ENCODE results near the gene FSIP1.

FSIP1 gene

DNA sequence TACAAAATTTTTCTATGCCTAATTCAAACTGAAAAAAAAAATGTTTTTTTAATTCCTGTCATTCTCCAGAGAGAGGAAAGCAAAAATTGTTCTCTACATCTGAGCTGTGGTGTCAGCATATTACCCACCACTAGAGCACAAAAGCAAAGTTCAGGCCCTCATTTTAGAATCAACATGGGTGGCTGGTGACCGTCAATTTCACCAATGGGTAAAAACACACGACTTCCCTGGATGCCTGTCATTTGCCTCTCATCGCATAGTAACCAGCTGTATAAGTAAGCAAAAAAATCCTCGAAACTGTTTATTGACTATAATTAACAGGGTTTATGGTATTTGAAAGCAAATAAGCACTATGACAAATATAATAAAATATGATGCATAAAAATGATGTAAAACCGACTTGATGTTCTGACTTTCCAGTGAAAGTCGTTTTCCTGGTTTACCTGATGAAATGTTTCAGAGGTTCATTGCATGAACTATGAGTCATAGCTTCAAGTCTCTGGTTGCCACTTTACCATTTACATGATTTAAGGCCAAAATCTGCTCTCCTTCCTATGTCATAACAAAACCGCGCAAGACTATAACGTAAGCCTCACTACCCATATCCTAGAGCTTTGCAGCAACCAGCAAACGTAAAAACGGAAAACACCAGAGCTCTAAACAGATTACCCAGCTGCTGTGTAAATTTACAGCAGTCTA lies 141.3 kb downstream of the FSIP1 start:
- DNase-seq = no peak

DNA sequence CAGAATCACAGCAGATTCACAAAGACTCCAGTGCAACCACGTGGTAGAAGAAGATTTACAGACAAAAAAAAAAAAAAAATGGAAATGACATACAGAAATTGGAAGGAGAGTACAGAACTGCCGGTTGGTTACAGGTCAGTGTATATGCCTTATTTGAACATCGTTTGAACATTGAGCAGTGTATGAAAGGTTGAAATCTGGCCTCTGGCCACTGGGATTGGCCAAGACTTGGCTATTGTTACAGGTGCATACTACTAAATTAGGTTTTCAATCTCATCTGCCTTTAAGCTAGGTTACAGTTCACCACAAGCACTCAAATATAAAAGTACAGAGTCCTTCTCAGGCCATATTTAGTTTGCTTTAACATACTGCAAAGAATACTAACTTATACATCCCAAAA lies 142.0 kb downstream of the FSIP1 start:
- no peak for DNase-seq

DNA sequence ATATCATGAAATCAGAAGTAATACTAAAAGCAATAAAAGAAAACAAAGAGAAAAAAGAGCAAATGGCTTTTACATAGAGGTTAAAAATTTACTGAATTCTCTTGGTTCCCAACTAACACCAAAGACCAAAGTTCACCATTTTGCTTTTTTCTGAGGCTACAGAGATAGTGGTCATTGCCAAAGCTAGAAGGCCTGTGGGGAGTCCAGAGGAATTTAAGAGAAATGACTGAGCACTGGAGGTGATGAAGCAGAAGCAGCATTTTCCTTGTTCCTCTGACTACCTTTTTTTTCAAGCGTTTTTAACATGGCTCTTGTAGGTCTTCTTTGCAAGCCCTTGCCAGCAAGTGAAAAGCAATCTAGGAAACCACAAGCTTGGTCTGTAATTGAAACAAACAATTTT lies 143.6 kb downstream of the FSIP1 start:
- no peak for DNase-seq

DNA sequence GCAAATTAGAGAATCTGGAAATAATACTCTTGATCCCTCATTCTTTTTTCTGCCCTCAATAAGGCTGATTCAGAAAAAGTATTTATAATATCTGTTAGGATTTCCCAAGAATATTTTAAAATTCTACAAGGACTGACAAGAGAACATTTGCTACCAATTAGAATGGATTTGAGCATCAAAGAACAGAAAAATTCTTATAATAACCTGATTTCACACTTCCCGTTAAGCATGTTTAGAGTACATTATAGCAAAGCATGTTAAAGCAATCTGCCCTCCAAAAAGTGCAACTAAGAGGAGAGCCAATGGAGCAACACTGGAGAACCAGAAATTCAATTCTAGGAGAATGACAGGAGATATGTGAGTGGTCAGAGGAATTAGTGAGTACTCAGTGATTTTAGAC lies 144.6 kb downstream of the FSIP1 start:
- DNase-seq = no peak

DNA sequence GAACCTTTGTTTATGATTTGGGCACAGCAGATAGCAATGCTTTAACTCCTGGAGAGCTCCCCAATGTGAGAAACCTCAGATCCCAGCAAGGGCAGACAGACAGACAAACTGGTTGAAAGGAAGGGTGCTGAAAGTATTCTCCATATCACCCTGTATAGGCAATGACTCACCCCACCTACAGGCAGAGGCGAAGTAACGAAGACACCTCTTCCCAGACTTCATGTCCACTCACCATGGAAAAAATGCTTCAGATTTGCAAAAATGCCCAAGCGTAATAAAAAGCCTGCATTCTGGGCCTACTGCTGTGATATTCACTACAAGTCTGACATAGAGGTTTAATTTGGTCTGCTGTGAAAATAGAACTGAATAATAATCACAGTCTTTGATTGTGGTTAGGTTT lies 151.3 kb downstream of the FSIP1 start:
- no peak for DNase-seq

DNA sequence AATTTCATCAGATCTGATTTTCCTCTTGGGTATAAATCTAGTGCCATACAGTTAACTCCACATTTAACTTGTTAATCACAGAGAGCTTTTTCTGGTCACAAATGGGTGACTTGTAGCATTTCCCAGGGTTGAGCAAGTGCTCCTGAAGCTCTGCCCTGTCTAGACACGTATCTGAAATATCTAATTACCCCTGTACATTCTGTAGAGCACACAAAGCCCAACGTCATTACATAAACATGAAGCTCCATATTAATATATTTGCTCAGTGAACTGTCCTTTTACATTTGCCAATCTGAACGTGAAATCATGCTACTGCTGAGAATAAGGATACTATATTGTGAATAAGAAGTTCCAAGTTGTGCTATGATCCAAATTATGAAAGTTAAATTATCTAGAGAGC lies 152.7 kb downstream of the FSIP1 start:
- no peak for DNase-seq

DNA sequence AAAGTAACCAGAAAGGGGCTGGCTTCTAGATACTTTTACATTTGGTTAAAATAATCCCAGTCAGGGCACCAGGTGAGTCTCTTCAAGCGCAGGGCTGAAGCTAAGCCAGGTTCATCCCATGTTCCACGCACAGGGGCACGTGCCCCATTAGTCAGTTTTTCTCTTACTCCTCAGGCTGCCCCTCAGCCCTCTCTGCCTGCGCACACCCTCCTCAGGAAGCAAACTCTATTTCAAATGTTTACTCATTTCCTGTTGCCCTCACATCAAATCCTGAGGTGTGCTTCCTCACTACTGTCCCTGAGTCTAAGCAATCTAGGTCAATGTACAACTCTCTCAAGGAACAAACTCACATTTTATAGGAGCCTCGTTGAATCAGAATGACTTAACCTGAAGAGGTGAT lies 153.3 kb downstream of the FSIP1 start:
- DNase-seq = no peak

DNA sequence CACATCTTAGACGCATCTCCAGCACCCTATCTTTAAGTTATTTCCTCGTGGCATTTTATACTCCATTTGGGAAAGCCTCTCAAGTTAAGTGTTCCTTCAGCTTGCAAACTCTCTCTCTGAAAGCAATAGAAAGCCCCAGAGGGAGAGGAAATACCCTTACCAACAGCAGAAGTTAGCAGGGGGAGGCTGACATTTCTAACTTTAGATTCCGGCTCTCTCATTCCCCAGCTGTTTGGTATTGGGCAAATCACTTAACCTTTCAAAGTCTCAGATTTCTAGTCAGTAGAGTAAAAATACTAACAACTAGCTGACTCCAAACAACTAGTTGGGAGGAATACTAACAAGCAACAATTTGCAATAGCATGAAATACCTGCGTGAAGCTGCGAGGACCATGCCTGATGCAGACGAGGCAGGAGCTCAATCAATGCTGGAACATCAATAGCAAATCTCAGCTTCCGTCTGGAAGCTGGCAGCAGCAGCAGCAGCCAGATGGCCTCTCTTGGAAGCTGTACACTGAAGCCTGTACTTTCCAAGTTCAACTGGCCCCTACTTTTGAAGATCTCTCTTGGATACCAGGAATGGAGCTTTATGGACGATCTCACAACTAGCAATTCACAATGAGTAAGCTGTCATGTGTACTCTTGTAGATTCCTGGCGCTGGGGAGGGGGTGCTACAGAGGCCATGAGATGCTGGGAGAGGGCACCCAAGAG lies 153.9 kb downstream of the FSIP1 start:
- DNase-seq = peak; percentile 19

DNA sequence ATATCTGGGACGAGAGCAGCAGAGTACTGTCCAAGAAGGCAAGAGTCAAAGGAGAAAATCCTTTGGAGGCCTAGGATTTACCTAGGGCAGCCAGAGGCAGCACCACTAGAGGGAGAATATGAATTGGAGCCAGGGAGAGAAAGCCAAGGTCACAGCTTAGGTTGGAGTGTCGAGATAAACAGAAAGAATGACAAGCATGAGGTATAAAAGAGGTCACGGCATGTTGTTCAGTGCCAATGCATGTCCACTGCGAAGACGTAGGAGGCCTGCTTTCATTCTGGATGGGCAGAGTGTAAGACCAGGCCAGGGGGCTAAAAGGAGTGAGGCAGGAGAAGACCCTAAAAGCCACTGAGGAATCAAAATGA lies 154.5 kb downstream of the FSIP1 start:
- DNase-seq = no peak

DNA sequence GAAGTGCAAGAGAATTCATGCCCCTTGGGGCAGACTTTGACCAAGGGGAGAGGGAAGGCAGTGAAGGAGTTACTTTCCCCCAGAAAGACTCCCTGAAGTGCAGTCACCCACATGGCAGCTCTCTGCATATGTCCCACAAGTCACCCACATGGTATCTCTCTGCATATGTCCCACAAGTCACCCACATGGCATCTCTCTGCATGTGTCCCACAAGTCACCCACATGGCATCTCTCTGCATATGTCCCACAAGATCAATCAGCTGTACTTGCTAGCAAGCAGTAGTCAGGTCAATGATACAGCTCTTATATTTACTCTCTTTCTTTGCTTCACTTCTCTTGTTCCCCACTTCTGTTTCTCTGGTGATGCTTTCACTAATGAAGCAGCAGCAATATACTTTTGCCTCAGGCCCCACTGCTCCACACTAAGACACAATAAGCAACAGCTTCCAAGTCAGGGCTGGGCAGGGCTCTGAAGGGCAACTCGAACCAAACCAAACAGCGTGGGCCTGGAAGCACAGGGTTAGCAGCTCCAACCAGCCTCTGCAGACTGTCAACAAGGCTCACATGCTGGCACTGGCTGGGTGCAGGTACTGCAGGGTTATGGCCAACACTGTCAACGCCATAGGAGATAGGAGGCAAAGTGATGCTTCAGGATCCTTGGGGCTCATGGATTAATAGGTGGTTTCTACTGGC lies 155.0 kb downstream of the FSIP1 start:
- no peak for DNase-seq

DNA sequence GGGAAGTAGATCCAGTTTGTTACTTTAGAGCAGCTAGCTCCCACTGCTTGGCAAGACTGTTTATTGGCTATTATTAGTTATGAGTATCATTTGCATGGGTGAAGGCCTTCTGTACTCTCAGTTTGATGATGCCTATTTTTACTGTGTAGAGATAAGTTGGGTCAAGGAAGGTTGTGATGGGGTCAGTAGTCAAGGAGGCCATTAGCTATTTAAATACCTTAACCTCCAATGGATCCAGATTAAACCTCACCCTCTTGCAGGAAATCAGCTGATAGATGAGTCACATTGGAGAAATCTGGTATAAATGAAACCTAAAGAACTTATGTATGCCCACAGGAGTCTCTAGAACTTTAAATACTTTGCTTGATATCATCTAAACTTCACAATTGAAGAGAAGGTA lies 156.8 kb downstream of the FSIP1 start:
- DNase-seq = no peak

DNA sequence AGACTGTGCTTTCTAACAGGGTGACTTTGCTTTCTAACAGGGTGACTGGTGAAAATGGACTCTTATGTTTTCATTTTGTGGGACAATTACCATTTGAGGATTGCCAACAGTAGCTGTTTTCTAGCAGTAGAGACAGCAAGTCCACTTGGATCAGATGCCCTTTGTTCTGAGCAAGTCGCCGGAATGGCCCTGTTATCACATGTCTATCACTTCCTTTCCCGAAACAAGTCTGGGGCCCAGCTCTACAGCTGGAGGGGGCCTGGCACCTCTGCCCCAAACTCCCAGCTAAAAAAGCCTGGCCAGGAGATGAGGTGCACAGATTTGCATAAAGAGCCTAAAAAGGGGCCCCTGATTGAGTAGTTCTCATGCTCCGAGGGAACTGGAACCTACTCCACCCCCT lies 157.2 kb downstream of the FSIP1 start:
- no peak for DNase-seq

DNA sequence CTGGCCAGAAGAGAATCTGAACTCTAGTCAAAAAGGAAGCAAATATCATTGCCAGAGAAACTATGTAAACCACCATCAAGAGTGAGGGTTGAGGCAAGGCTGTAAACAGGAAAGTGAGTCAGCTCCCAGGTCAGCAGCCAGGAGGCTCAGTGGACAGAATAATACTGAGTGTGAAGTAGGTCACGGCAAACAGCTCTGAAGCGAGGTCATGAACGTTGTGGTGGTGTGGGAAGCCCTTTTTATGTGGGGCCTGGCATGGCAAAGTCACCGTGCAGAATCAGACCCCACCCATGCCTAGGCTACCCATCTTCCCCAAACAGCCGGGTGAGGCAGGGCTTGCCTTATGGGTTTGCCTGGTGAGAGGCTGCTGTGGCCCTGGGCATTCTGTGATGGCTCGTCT lies 157.8 kb downstream of the FSIP1 start:
- no peak for DNase-seq

DNA sequence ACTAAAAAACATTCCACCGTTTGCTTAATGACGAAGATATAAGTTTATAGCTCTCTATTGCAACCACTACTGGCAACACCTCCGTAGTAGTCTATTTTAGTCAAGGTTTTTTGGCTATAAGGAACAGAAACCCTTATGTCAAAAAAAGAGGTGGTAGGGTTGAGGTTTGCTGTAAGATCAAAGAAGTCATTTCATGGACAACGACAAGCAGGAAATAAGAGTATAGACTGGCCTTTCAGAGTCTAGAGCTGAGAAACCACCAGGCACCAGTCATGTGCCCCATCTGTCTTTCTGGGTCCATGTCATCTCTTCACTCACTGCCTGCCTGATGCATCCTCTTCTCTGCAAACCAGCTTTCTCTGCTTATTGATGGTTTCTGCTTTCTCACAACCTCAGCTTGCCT lies 159.1 kb downstream of the FSIP1 start:
- no peak for DNase-seq

DNA sequence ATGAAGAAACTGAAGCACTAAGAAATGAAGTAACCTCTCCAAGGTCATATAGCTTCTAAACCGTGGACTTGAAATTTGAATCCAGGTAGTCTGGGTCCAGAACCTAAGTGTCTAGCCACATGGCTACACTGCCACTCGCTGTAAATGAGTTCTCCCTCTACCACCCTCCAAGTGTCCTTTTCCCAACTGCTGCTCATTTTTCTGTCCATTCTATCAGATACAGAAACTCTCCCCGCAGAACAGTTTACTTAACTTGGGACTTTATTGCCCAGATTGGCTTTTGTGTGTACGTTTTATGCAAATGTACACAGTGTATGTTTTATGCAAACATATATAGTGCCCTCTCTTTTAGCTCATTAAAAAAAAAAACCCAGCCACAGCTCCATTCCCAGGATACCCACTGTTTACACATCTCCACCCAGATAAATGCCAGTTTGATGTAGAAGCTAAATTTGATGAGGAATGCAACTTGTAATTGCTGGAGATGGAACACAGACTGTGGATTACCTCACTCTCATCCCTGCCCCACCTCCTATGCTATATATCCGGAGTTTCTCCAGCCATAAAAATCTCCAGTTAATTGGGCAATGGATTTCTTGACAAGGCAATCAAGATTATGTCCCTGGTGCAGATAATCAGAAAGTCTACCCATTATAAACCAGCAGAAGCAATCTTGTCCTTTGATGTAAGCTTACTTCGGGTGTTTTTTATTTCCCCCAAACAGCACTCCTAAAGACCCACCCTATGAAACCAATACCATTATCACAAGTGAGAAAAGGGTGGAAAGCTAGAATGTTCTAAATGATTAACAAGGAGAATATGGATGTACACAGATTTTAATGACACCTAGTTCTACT lies 159.8 kb downstream of the FSIP1 start:
- DNase-seq = no peak

DNA sequence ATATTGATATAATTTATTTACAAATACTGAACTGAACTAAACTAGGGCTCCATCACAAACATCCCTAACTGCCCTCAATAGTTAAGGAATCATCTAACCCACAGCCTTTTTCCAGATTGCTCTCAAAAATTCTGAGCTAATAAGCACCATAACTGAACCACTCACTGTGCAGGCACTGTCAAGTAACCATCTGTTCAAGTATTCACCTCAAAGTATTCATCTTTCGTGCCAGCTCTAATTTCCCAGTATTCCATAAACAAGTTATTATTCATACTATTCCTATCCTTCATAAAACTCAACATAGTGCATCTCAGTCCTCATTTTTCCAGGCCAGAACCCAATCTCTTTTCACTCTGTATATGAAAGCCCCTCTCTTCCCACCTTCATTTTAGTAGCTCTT lies 160.7 kb downstream of the FSIP1 start:
- peak; percentile 13 for DNase-seq

DNA sequence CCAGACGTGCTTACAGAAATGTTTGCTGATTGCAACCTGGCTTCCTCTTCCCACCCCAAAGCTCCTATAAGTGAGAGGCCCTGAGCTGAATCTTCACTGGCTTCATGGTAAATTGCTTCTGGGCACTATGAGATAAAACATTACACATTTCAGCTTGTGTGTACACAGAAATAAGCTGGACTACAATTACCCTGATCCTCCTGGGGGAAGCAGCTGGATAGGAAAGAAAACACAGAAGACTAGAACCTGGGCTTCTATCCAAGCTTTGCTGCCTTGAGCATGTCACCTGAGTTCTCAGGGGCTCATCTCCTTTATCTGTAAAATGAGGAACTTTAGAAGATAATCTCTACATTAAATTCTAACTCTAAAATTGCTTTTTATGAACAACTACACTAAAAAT lies 161.4 kb downstream of the FSIP1 start:
- DNase-seq = peak; percentile 4

DNA sequence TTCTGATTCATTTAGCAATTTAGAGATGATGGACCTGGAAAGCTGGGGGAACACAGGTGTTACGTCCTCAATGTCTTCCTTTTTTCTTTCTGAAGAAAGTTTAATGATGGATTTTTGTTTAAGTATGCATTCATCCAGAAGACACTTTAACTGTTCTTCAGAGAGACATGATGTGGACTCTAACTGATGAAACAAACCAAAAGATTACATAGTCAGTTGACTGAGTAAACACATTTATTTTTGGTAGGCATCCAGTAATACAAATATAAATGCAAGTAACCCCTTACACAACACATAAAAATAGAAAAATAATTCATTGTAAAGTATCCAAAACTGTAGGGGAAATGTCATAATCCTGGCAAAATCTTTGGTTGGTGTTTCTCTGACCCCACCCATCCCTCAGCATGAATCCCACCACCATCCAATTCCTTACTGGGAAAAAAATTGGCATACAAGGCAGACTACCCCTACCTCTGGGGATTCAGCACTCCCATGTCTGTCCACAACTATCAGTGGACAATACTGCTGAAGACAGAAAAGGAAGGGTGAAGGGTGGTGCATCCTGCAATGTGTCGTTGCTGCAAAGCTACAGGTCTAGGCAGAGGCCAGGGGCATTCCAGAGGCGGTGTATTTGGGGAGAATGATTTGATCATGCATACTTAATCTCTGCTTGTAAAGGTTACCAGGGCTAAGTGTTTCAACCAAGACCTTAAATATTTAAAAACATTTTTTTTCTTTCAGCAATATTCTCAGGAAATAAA lies 164.4 kb downstream of the FSIP1 start:
- DNase-seq = no peak

DNA sequence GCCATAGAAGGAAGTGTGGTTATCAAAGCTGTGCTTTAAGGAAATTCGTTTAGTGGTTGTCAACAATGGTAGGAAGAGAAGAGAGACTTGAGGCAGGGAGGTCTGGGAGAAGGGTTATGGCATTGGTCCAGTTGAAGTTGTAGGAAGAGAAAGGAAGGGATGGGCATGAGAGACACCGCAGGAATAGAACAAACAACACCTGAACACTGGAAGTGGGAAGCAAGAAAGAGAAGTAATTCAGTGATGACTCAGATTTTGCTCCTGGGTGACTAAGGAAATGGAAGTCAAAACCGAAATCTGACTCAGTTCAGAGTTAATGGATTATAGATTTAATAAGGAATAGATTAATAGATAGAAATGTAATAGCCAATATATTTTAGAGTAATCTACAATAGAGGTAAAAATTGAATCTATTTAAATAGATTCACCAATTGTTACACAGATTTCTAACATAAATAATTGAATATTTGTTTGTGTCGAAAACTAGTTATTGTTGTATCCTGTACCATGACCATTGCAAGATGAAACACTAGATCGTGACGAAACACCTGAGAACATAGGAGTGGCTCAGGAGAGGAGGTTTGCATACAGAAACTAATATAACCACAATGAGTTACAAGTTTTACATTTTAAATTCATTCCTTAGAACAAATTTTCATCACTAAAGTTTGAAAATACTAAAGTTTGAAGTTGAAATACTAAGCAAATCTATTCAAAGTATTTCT lies 165.7 kb downstream of the FSIP1 start:
- no peak for DNase-seq

DNA sequence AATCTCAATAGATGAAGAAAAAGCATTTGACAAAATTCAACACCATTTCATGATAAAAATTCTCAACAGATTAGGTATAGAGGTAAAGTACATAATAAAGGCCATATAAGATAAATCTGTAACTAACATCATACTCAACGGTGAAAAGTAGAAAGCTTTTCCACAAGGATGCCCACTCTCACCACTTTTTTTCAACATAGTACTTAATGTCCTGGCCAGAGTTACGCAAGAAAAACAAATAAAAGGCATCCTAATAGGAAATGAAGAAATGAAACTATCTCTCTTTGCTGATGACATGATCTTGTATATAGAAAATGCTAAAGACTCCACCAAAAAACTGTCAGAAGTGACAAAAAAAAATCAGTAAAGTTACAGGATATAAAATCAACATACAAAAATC lies 168.8 kb downstream of the FSIP1 start:
- no peak for DNase-seq

DNA sequence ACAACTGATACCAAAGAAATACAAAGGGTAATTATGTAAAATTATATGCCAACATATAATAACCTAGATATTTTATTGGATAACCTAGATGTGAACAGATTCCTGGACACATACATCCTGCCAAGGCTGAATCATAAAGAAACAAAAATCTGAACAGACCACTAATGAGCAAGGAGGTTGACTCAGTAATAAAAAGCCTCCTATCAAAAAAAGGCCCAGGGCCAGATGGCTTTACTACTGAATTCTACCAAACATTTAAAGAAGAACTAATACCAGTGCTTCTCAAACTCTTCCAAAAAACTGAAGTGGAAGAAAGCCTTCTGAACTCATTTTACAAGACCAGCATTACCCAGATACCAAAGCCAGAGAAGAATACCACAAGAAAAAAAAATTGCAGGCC lies 169.4 kb downstream of the FSIP1 start:
- no peak for DNase-seq

DNA sequence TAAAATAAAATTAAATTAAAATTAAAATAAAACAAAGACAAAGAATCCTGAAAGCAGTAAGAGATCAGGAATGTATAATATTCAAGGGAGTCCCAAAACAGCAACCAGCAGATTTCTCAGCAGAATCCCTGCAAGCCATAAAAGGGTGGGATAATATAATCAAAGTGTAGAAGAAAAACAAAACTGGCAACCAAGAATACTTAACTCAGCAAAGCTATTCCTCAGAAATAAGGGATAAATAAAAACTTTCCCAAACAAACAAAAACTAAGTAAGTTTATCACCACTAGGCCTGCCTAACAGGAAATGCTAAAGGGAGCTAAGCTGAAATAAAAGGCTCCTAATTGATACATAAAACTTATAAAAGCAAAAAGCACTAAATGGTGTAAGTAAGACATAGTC lies 172.0 kb downstream of the FSIP1 start:
- DNase-seq = no peak

Measured in DMS 273 treated with DMSO at 0.1 percent for 48 hours (cell line).